Smooth muscle cell (in vitro differentiated cells): ENCODE measurements around the gene KIF5A. TPM values are rescaled to one million over a fixed set of nuclear protein-coding genes. Genes with fewer than 3 reads are reported as not detected.

Experiments used
- DNase-seq: peaks from one replicate; lab custom pipeline; 2025; ENCODE audit not compliant: unreplicated experiment; lab: John Stamatoyannopoulos, UW
- H2AFZ ChIP-seq: fragments of 200-600 bp; sonication (generic); 2 replicates; pipeline ENCODE4 v1.6.0; 2016; ENCODE audit warnings: antibody characterized with exemption, low read depth, mild to moderate bottlenecking
- H3F3A ChIP-seq: fragments of 200-600 bp; sonication (generic); 2 replicates; pipeline ENCODE4 v1.6.0; 2017; ENCODE audit warnings: antibody characterized with exemption, low read depth
- H3K27ac ChIP-seq: fragments of 200-600 bp; sonication (generic); 2 replicates; pipeline ENCODE4 v1.5.1; 2016; ENCODE audit warnings: low read depth, mild to moderate bottlenecking
- H3K27me3 ChIP-seq: fragments of 200-600 bp; sonication (generic); 2 replicates; pipeline ENCODE4 v1.6.1; 2016; ENCODE audit warnings: low read depth, mild to moderate bottlenecking
- H3K36me3 ChIP-seq: fragments of 200-600 bp; sonication (generic); 2 replicates; pipeline ENCODE4 v1.5.1; 2016; ENCODE audit warnings: low read depth
- H3K4me1 ChIP-seq: fragments of 200-600 bp; sonication (generic); 2 replicates; pipeline ENCODE4 v1.5.1; 2016; ENCODE audit warnings: low read depth
- H3K4me2 ChIP-seq: fragments of 200-600 bp; sonication (generic); 2 replicates; pipeline ENCODE4 v1.6.0; 2016; ENCODE audit warnings: mild to moderate bottlenecking
- H3K4me3 ChIP-seq: fragments of 200-600 bp; sonication (generic); 2 replicates; pipeline ENCODE4 v1.5.1; 2016; ENCODE audit warnings: mild to moderate bottlenecking
- H3K79me2 ChIP-seq: fragments of 200-600 bp; sonication (generic); 2 replicates; pipeline ENCODE4 v1.6.0; 2016; ENCODE audit warnings: low read depth, mild to moderate bottlenecking
- H3K9ac ChIP-seq: fragments of 200-600 bp; sonication (generic); 2 replicates; pipeline ENCODE4 v1.6.0; 2016; ENCODE audit warnings: low read depth
- H3K9me3 ChIP-seq: fragments of 200-600 bp; sonication (generic); replicated peaks from 2 replicates; pipeline ENCODE4 v1.5.1; 2016; ENCODE audit warnings: low read depth
- H4K20me1 ChIP-seq: fragments of 200-600 bp; sonication (generic); 2 replicates; pipeline ENCODE4 v1.6.0; 2016; ENCODE audit warnings: low read depth
- WGBS: methylation state at CpG from one replicate; pipeline ENCODE4 v1.1.7; 2016; ENCODE audit warnings: low lambda C conversion rate; 5-methylcytosine and 5-hydroxymethylcytosine counted together
- polyA plus RNA-seq: library from polyadenylated mRNA; unstranded; fragments of >200 nt; fragmentation: Nextera tagmentation; extraction: Ambion mirVana; gene quantifications from 2 replicates; pipeline ENCODE4 v1.2.1, GENCODE V29; 2016
- total RNA-seq: library from RNA; depleted of rRNA; stranded (reverse); fragments of >200 nt; gene quantifications from 2 replicates; pipeline ENCODE4 v1.2.3, GENCODE V29; 2014
- TF ChIP-seq, protein P1 (sequence below): fragments of 200-600 bp; sonication (generic); IDR thresholded peaks from 2 replicates; pipeline ENCODE4 v1.5.1; 2017; ENCODE audit warnings: borderline replicate concordance, mild to moderate bottlenecking, antibody characterized with exemption; ENCODE audit not compliant: insufficient read depth, poor library complexity, severe bottlenecking

The KIF5A gene
- total and polyA plus RNA-seq, 2 experiments from 2014 or later, result 0.34 to 2.8 TPM

DNA sequence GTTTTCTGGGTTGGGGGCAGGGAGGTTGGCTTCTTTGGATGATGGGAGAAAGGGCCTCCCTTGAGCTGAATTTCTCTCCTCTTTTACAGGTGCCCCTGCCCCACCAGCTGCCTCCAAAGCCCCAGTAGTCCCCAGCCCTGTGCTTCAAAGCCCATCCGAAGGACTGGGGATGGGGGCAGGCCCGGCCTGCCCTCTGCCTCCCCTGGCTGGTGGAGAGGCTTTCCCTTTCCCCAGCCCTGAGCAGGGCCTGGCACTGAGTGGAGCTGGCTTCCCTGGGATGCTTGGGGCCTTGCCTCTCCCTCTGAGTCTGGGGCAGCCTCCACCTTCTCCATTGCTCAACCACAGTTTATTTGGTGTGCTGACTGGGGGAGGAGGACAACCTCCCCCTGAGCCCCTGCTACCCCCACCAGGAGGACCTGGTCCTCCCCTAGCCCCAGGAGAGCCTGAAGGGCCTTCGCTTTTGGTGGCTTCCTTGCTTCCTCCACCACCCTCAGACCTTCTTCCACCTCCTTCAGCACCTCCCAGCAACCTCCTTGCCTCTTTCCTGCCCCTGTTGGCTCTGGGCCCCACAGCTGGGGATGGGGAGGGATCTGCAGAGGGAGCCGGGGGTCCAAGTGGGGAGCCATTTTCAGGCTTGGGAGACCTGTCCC lies 23.2 kb upstream of the KIF5A start:
- Histone ChIP-seq H3K9ac (no peak overlapping the region), H3K27ac (no peak overlapping the region), H3F3A (peaks cover 39% of the 10 kb centered on the region), H3K4me2 (no peak overlapping the region), H3K9me3 (no peaks in the 10 kb centered on the region), H2AFZ (no peak overlapping the region), H3K4me3 (no peak overlapping the region), H3K4me1 (peaks cover 16% of the 10 kb centered on the region), H3K79me2 (peaks cover 28% of the 10 kb centered on the region), H3K27me3 (no peaks in the 10 kb centered on the region), H4K20me1 (peaks cover 43% of the 10 kb centered on the region), H3K36me3 (no peaks in the 10 kb centered on the region)
- 92% methylated on average over 4 of the region's 4 CpGs for WGBS
- TF ChIP-seq, protein P1, sequence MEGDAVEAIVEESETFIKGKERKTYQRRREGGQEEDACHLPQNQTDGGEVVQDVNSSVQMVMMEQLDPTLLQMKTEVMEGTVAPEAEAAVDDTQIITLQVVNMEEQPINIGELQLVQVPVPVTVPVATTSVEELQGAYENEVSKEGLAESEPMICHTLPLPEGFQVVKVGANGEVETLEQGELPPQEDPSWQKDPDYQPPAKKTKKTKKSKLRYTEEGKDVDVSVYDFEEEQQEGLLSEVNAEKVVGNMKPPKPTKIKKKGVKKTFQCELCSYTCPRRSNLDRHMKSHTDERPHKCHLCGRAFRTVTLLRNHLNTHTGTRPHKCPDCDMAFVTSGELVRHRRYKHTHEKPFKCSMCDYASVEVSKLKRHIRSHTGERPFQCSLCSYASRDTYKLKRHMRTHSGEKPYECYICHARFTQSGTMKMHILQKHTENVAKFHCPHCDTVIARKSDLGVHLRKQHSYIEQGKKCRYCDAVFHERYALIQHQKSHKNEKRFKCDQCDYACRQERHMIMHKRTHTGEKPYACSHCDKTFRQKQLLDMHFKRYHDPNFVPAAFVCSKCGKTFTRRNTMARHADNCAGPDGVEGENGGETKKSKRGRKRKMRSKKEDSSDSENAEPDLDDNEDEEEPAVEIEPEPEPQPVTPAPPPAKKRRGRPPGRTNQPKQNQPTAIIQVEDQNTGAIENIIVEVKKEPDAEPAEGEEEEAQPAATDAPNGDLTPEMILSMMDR, result no peak
- DNase-seq, result no peak

DNA sequence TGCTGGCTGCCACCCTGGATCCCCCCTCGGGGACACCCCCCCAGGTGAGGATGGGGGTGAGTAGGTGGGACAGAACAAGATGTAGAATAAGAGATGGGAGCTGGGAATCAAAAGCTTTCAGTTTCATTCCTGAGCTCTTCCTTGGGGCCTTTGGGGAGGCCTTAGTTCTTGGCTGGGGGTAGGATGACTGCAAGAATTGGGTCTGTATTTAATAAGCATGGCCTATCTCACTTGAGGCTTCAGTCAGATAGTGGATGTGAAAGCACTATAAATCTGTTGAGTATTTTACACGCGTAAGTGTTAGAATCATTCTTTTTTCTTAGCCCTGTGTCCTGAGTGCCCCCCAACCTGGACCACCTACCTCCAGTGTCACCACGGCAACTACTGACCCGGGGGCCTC lies 22.7 kb upstream of the KIF5A start:
- no peak overlapping the region for H3K4me3 ChIP-seq
- H4K20me1 ChIP-seq, result peaks cover 43% of the 10 kb centered on the region
- no peak overlapping the region for H3K9ac ChIP-seq
- peaks cover 38% of the 10 kb centered on the region for H3F3A ChIP-seq
- no peak for DNase-seq
- H3K36me3 ChIP-seq, result peaks cover 4% of the 10 kb centered on the region
- H3K79me2 ChIP-seq, result peaks cover 28% of the 10 kb centered on the region
- no peaks in the 10 kb centered on the region for H3K27me3 ChIP-seq
- no peak overlapping the region for H2AFZ ChIP-seq
- WGBS, result 100% methylated on average over 5 of the region's 5 CpGs
- no peak overlapping the region for H3K4me2 ChIP-seq
- H3K4me1 ChIP-seq, result peaks cover 10% of the 10 kb centered on the region
- no peaks in the 10 kb centered on the region for H3K9me3 ChIP-seq
- no peak overlapping the region for H3K27ac ChIP-seq
- TF ChIP-seq, protein P1, result no peak

DNA sequence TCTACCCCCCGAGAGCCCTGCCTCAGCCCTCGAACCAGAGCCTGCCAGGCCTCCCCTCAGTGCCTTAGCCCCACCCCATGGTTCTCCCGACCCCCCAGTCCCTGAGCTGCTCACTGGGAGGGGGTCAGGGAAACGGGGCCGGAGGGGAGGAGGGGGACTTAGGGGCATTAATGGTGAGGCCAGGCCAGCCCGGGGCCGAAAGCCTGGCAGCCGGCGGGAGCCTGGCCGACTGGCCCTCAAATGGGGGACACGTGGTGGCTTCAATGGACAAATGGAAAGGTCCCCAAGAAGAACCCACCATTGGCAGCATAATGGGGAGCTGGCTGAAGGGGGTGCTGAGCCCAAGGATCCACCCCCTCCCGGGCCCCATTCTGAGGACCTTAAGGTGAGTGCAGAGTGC lies 21.7 kb upstream of the KIF5A start:
- no peaks in the 10 kb centered on the region for H3K27me3 ChIP-seq
- H3K4me3 ChIP-seq, result no peak overlapping the region
- WGBS, result over 99% methylated on average over 9 of the region's 12 CpGs
- DNase-seq, result no peak
- peaks cover 9% of the 10 kb centered on the region for H3K4me1 ChIP-seq
- H3K9ac ChIP-seq, result no peak overlapping the region
- H3F3A ChIP-seq, result peaks cover 42% of the 10 kb centered on the region
- H3K4me2 ChIP-seq, result no peak overlapping the region
- no peak overlapping the region for H3K27ac ChIP-seq
- peaks cover 11% of the 10 kb centered on the region for H3K36me3 ChIP-seq
- TF ChIP-seq, protein P1, result no peak
- H3K9me3 ChIP-seq, result no peaks in the 10 kb centered on the region
- no peak overlapping the region for H2AFZ ChIP-seq
- peaks cover 43% of the 10 kb centered on the region for H4K20me1 ChIP-seq
- peaks cover 26% of the 10 kb centered on the region for H3K79me2 ChIP-seq
